ENCODE results near the gene SP9. TPM values are rescaled to one million over a fixed set of nuclear protein-coding genes. Genes with fewer than 3 reads are reported as not detected.

The SP9 gene
- total RNA-seq, 1 experiment from 2014 or later = not detected

DNA sequence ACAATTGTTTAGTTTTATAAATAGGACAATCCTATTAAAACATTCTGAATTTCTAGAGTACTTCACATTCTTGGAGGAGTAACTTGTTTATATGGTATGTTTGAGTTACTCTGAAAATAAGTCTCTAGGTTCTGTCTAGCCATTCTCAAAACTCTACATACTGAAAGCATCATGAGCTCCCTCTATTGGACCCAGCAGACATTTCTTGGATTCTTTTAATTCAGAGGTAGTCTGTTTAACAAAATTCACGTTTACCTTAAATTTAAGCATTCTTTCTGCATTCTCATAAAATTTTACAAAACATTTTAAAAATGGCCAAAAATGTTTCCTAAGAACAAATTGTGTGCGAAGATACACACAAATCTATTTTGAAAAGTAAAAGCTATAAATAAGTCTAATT, 15.3 kb downstream of the SP9 start:
- TF ChIP-seq, protein P1, sequence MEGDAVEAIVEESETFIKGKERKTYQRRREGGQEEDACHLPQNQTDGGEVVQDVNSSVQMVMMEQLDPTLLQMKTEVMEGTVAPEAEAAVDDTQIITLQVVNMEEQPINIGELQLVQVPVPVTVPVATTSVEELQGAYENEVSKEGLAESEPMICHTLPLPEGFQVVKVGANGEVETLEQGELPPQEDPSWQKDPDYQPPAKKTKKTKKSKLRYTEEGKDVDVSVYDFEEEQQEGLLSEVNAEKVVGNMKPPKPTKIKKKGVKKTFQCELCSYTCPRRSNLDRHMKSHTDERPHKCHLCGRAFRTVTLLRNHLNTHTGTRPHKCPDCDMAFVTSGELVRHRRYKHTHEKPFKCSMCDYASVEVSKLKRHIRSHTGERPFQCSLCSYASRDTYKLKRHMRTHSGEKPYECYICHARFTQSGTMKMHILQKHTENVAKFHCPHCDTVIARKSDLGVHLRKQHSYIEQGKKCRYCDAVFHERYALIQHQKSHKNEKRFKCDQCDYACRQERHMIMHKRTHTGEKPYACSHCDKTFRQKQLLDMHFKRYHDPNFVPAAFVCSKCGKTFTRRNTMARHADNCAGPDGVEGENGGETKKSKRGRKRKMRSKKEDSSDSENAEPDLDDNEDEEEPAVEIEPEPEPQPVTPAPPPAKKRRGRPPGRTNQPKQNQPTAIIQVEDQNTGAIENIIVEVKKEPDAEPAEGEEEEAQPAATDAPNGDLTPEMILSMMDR (conservative IDR thresholded peaks at IDR 0.05) = peak; percentile 67
- H2BK15ac ChIP-seq (ENCODE audit: low read depth, low read length) = no peak overlapping the region
- no peaks in the 10 kb centered on the region for H3K79me2 ChIP-seq (ENCODE audit: insufficient read depth, low read length)
- no CpG with 5 or more reads among the region's 2 CpGs for WGBS (ENCODE audit: extremely low coverage, insufficient read length, low lambda C conversion rate)
- no peak overlapping the region for H4K8ac ChIP-seq (replicated peaks; ENCODE audit: insufficient read length, low read depth, low read length)
- Mint-ChIP-seq H3K36me3 (ENCODE audit: insufficient read depth in 1 of 3, low read depth in 3 of 3) (peaks cover 4 to 14% (median 14%) of the 10 kb centered on the region in 3 experiments; a peak in 5 of 7 replicates), H3K9me3 (no peaks in the 10 kb centered on the region), H3K27ac (no peak overlapping the region), H3K4me1 (peaks cover 9 to 10% of the 10 kb centered on the region in 2 experiments), H3K27me3 (ENCODE audit: low read depth) (peaks cover 10% of the 10 kb centered on the region), H3K4me3 (no peak overlapping the region)
- H2BK5ac ChIP-seq (ENCODE audit: insufficient read length, low read length) = no peak overlapping the region
- DNase-seq = no peak
- no peak overlapping the region for H2AK5ac ChIP-seq (ENCODE audit: insufficient read length, low read length)
- no peak overlapping the region for H2BK20ac ChIP-seq (ENCODE audit: low read depth, low read length, poor library complexity, severe bottlenecking)
- H3T11ph ChIP-seq (ENCODE audit: low read length) = no peak overlapping the region
- no peak overlapping the region for H3K56ac ChIP-seq (ENCODE audit: insufficient read length, low read depth, low read length)
- H3K4me2 ChIP-seq (ENCODE audit: insufficient read depth, insufficient read length, low read length) = no peak overlapping the region
- no peak overlapping the region for H3K4ac ChIP-seq (ENCODE audit: low read depth, low read length)
- no peak overlapping the region for H2BK120ac ChIP-seq (ENCODE audit: low read depth, low read length, poor library complexity, severe bottlenecking)
- H3K79me1 ChIP-seq (ENCODE audit: insufficient read depth, low read depth, low read length, poor library complexity, severe bottlenecking) = no peaks in the 10 kb centered on the region
- no peaks in the 10 kb centered on the region for H3K9me3 ChIP-seq (ENCODE audit: control insufficient read depth, low read depth, low read length)
- H4K5ac ChIP-seq (ENCODE audit: insufficient read length, low read depth, low read length) = no peak overlapping the region
- no peak overlapping the region for H2BK12ac ChIP-seq (ENCODE audit: insufficient read length, low read depth, low read length)
- H3K18ac ChIP-seq (ENCODE audit: insufficient read length, low read depth, low read length) = no peak overlapping the region
- no peaks in the 10 kb centered on the region; the same call in 1 of the 2 replicates for H3K27me3 ChIP-seq (ENCODE audit: insufficient read depth, low read length)
- no peaks in the 10 kb centered on the region for H4K20me1 ChIP-seq (ENCODE audit: control insufficient read depth, insufficient read depth, insufficient read length)
- no peak overlapping the region for H3K27ac ChIP-seq (ENCODE audit: insufficient read length, low read depth, low read length)
- H3K23me2 ChIP-seq (ENCODE audit: insufficient read length, low read depth, low read length, poor library complexity, severe bottlenecking) = no peaks in the 10 kb centered on the region
- no peak overlapping the region for H3K14ac ChIP-seq (ENCODE audit: insufficient read depth, low read length)
- H2AFZ ChIP-seq (ENCODE audit: low read length) = no peak overlapping the region
- no peak overlapping the region for H4K91ac ChIP-seq (ENCODE audit: insufficient read length, low read depth, low read length)
- no peaks in the 10 kb centered on the region for H3K4me1 ChIP-seq (ENCODE audit: insufficient read depth, low read length)
- H3K9ac ChIP-seq (ENCODE audit: extremely low read depth, insufficient read length, low read length) = no peak overlapping the region
- no peak overlapping the region for H3K23ac ChIP-seq (ENCODE audit: insufficient read length, low read depth, low read length)
